HG03039 (cell line): ENCODE results near the gene SSUH2.
"Not testable (repeated sequence)": the region's sequence is repeated elsewhere in the genome, so short reads cannot be mapped to it uniquely, and the experiment has no call there.

Experiments used
- ATAC-seq: cut with Tn5 transposase; IDR thresholded peaks from one replicate; pipeline ENCODE4 v1.9.1; 2021; ENCODE audit warnings: mild to moderate bottlenecking, moderate library complexity; ENCODE audit not compliant: unreplicated experiment

SSUH2 gene

GRCh38 chr3:8659242-8659641, 14.6 kb upstream of the SSUH2 start:
- ATAC-seq, result no peak

- peak; percentile 75 for ATAC-seq
These were observed 14.0 kb upstream of the SSUH2 start for GRCh38 chr3:8658306-8659212.

- ATAC-seq, result peak; percentile 31
These were observed 13.3 kb upstream of the SSUH2 start for GRCh38 chr3:8657804-8658305.

- no peak for ATAC-seq
These were observed 11.6 kb upstream of the SSUH2 start for GRCh38 chr3:8656240-8656639.

- ATAC-seq, result no peak
These were observed 10.8 kb upstream of the SSUH2 start for GRCh38 chr3:8655387-8655835.

- ATAC-seq, result not testable (repeated sequence)
These were observed 10.2 kb upstream of the SSUH2 start for GRCh38 chr3:8654572-8655329.

- no peak for ATAC-seq
These were observed 9.3 kb upstream of the SSUH2 start for GRCh38 chr3:8653800-8654408.

GRCh38 chr3:8652324-8652987, 7.9 kb upstream of the SSUH2 start:
- no peak for ATAC-seq

GRCh38 chr3:8651418-8652323, 7.1 kb upstream of the SSUH2 start:
- ATAC-seq, result no peak

- no peak for ATAC-seq
These were observed 6.2 kb upstream of the SSUH2 start for GRCh38 chr3:8650583-8651416.

GRCh38 chr3:8649757-8650156, 5.2 kb upstream of the SSUH2 start:
- no peak for ATAC-seq

- no peak for ATAC-seq
These were observed 4.5 kb upstream of the SSUH2 start for GRCh38 chr3:8648909-8649741.

- ATAC-seq, result no peak
These were observed 2.8 kb upstream of the SSUH2 start for GRCh38 chr3:8647137-8647985.

- ATAC-seq, result no peak
These were observed 1.8 kb upstream of the SSUH2 start for GRCh38 chr3:8646313-8646938.

- ATAC-seq, result no peak
These were observed 1.1 kb upstream of the SSUH2 start for GRCh38 chr3:8645712-8646111.

- ATAC-seq, result no peak
These were observed 769 bp downstream of the SSUH2 start for GRCh38 chr3:8643693-8644365.
